Cardiac ventricle fibroblast (primary cell): ENCODE results near the gene TATDN2. TPM values are rescaled to one million over a fixed set of nuclear protein-coding genes. Genes with fewer than 3 reads are reported as not detected.

Source experiments
- total RNA-seq: library from RNA; depleted of rRNA; stranded (reverse); fragments of >200 nt; gene quantifications from 2 replicates; pipeline ENCODE4 v1.2.3, GENCODE V29; 2015

Gene TATDN2
- 17.9 and 19.5 TPM in 2 replicates for total RNA-seq

GRCh38 chr3:10248184-10248983, at the start of gene TATDN2:
Gene TATDN2, plus strand, starts transcription at chr3:10248459. Its CDS starts 742 bp downstream, at chr3:10249201.

GRCh38 chr3:10292505-10293419, 44.5 kb downstream of the TATDN2 start, which contains the start of gene GHRL:
Gene GHRL, minus strand, starts transcription at chr3:10292947. Its CDS starts 2,767 bp downstream, at chr3:10290180.

Other genes with a start within 250 kb of the TATDN2 start
- 1.4 and 1.8 TPM in 2 replicates for gene FANCD2, start 222.0 kb upstream of the TATDN2 start, total RNA-seq
- not detected in 2 replicates for gene FANCD2OS, start 140.2 kb upstream of the TATDN2 start, total RNA-seq
- gene BRK1, start 132.8 kb upstream of the TATDN2 start, total RNA-seq: 127 and 171 TPM in 2 replicates
- gene VHL, start 106.7 kb upstream of the TATDN2 start, total RNA-seq: 40.1 and 41.1 TPM in 2 replicates
- gene IRAK2, start 83.5 kb upstream of the TATDN2 start, total RNA-seq: 6.3 and 7.8 TPM in 2 replicates
- not detected in 2 replicates for gene GHRL, start 44.5 kb downstream of the TATDN2 start, total RNA-seq
- 140 and 169 TPM in 2 replicates for gene SEC13, start 72.7 kb downstream of the TATDN2 start, total RNA-seq